ENCODE results near the gene ARFGAP2.

The ARFGAP2 gene

DNA sequence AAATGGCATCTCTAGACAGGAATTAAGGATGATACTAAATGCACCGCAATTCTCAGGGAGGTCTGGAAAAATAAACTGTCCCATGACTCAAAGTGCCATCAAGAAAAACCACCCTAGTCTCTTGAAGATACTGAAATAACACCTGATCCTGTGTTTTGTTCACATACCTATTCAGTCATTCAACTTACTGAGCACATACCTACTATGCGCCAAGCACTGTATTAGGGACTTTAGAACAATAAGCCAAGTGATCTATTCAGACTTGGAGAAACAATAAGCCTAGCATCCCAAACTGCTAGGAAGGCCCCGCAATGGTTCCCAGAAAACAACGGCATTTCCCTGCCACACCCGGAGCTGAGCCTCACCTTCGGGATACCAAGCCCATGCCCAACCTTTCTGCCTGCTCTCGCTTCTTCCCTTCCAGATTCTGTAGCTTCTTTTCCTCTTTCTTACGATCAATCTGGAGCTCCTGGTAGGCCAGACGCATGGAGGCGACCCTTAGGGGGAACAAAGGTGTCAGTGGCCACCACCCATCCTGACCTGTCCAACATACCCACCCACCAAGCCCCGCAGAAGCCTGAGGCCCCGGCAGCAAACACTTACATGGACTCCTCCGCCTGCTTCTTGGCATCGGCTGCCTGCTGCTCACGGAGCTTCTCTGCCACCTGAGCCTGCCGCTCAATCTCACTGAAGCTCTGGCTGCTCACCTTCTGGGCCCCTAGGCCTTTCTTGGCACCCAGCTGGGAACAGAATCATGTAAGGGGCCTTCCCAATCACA is 5.4 kb downstream of the ARFGAP2 start:
- DNase-seq: no peak

GRCh38 chr11:47166368-47166767 is 10.3 kb downstream of the ARFGAP2 start:
- DNase-seq: no peak

DNA sequence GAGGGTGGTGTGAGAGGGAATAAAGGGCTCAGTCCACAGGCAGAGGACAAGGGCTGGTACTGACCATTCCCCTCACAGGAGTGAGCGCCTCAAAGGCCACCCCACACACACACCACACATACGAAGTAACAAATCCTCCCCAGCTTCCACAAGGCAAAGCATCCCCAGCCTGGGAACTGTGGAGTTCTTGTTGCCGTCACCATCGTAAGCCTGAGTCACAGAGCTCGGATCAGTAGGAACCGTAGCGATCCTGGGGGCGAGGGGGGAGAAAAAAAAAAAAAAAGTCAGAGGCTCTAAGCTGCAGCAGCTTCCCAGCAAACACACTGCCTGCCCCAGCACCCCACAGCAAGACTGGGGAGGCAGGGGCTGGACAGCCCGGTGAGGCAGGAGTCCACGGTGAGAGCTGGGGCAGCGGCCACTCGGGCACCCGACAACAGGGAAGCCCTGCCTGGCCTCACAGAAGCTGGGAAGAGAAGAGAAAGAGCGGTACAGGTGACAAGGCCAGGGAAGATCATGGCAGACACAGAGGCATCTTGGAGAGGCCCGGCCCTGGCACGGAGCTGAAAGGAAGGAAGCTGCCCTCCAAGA is 11.3 kb downstream of the ARFGAP2 start:
- no peak for DNase-seq

DNA sequence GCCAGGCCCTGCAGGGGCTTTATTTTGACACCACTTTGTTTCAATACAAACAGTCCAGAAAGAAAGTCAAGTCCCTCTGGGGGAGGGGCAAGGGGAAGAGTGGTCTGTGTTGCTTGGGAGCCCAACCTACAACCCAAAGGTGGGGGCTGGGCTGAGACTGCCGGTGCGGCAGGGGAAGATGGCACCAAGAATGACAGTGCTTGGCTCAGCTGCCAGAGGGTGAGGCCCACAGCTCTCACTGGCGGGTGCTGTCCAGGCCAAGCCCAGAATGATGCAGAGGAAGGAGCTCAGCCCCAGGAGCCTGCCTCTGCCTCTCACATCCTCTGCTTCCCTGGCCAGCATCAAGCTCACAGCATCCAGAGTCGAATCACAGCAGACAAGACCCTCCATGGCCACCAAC is 12.4 kb downstream of the ARFGAP2 start:
- no peak for DNase-seq

DNA sequence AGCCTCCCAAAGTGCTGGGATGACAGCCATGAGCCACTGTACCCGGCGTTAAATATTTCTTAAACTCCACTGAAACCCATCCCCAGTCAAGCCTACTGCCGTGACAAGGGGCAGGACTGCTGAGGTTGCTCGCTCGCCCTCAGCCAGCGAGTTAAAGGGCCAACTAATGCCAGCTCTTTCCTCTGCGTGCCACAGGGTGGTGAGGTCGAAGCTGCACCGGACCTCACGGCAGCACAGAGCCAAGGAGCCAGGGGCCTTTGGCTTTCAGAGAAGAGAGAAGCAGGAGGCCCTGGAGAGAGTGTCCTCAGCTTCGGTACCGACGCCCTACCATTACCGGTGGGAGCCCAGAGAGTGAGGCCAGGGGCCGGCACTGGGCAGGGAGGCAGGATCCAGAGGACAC is 12.8 kb downstream of the ARFGAP2 start:
- DNase-seq: no peak

DNA sequence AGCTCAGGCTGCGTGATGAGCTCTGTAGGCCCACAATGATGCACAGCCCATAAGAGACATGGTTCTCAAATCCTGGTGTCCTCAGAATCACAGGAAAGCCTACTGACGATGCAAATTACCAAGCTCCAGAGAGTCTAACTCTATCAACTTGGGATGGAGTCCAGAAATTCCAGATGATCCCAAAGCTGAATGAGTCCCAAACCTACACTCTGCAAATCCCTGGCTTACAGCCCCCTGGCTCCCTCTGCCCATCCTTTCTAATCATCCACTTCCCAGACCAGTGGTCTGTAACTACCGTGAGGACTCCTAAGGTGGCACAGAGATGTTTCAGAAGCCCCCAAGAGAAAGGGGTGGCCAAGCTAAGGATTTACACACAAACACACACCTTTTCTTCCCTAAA is 13.5 kb downstream of the ARFGAP2 start:
- no peak for DNase-seq

DNA sequence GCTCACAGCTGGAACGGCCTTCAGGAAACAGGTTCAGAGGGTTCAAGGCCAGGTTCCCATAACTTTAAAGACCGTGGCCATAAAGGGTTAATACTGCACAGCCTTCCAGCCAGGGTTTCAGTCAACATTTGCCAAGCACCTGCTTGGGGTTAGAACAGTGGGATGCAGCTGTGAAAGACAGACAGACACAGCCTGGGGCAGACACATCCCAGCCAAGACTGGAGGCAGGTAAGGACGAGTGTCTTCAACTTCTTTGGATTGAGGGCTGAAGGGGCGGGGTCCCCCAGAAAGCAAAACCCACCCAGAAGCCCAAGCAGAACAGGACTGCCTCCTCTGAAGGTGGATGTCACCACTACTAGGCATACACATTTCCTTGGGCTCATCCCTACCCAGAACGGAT is 14.3 kb downstream of the ARFGAP2 start:
- DNase-seq: no peak

GRCh38 chr11:47161890-47162289 is 14.8 kb downstream of the ARFGAP2 start:
- no peak for DNase-seq

DNA sequence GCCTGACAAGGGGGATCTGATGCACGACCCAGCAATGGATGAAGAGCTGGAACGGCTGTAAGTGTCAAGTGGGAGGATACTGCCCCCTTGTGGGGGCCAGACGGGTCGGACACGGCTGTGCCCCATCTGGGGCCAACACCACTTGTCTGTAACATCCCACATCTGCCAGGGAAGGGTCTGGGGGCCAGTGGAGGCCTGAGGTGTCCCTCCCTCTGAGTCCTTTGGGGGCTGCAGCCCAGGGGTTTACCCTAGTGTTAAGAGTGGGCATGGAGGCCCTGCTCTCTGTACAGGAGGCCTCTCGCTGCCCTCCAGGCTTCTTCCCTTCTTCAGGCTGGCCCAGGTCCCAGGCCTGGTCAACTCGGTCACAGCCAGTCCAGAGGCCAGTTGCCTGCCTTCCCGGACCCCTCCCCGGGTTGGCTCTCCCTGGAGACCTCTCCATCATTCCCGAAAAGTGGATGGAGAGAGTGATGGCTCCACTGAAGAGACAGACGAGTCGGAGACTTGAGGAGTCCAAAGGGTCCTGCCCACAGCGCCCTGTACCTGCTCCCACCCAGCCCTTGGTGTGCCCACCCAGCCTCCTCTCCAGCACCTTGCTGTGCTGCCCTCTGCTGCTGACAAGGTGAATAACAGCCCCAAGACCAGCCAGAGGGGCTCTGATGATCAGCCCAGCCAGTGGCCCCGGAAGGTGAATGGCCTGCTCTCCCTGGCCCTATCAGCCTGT is 15.4 kb downstream of the ARFGAP2 start:
- DNase-seq: peak in 10 of 14 donors; percentile 16 to 68 (median 32)

DNA sequence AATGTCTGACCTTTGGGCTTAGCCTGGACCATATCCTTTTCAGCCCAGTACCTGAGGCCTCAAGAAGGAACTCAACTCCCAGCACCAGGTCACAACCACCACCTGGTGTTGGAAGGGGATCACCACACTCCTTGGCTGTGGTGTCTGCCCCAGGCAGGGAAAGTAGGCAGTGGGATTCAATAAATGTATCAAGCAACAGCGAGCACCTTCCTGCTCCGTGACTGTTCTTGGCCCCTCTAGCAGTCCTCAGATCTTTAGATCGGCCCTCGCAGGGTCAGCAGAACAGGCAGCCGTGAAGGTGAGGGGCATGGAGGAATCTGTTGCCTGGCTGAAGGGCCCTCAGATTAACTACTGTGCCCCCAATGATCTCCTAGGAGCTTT is 15.9 kb downstream of the ARFGAP2 start:
- peak in 1 of 14 donors; percentile 23 for DNase-seq

DNA sequence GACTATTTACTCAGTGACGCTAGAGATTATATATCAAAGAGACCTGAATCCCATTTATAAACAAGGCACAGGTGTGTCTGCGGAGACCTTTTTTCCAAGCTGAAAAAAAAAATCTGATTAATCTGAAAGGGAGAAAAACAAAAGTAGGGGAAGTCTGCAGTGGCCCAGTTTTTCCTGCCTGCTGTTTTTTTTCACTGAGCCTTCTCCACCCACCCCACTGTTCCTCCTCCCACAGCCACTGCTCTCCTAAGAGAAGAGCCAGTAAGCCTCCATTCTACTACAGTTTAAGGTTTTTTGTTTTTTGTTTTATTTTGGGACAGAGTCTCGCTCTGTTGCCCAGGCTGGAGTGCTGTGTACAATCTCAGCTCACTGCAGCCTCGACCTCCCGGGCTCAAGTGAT is 18.4 kb downstream of the ARFGAP2 start:
- DNase-seq: no peak

- DNase-seq: no peak
Observed at GRCh38 chr11:47157805-47158204, 18.9 kb downstream of the ARFGAP2 start.

DNA sequence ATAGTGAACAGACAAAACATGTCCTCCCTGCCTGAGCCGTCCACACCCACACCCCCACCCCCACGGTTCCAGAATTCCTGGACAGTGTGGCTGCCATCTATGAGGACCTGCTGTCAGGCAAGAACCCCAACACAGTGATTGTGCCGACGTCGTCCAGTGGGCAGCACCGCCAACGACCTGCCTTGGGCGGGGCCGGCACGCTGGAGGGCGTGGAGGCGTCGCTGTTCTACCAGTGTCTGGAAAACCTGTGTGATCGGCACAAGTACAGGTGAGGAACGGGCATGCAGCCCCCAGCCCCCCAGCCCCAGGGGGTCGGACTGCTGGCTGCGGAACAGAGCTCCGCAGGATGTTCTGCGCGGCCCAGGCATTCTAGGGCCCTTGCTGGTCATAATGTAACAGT is 19.7 kb downstream of the ARFGAP2 start:
- DNase-seq: no peak

GRCh38 chr11:47156333-47156732 is 20.3 kb downstream of the ARFGAP2 start:
- peak in 1 of 14 donors; percentile 76 for DNase-seq

DNA sequence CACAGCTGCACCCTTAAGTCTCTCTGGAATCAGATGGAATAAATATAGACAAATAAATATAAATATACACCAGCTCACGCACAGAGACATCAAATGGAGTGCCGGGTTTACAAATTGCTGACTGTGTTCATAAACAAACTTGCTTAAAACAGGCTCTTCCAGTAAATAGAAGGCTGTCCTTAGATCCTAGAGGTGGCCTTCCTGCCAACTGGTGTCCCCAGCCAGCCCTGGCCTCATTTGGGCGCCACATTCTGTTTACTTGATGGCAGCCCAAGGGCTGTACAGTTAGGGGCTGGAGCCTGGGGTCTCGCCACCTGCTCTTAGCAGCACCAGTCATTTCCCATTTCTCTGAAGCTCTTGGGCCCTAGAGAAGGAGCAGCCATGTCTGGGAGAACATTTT is 20.8 kb downstream of the ARFGAP2 start:
- DNase-seq: peak in 1 of 14 donors; percentile 63

DNA sequence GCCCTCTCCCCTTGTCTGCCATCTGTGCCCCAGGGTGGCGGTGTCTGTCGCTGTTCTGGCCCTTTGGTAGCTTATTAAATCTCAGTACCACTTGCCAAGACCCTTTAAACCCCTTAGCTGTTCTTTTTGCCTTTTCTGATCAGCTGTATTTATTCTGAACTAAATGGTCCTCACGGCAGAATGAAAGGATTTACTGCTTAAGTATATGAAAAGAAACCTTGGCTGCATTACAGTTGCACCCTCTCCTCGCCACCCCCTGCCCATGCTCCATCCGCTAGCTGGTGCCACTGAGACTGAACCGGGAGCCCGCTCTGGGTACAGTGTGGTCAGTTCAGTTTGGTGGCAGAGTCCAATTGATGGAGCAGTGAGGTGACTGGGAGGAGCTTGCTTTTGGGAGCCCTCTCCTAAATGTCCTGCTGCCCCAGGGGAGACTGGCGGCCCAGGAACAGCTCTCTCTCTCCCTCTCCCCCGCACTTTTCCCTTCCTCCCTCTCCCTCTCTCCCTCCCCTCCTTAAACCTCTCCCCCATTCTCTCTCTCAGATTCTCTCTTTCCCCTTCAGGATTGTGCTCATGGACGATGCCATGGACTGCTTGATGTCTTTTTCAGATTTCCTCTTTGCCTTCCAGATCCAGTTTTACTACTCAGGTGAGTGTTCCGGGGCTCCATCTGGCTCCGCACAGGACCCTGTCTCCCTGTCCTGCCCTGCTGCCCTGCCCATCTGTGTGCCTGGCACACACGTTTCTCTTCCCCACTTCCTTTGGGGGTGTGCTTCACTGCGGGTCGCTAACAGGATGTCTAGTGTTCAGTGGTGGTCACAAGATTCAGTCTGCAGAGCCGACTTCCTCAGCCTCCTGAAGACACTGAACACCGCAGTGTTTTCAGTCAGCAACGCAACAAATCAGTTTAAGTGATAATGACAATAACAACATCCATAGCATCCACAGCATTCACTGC is 21.8 kb downstream of the ARFGAP2 start:
- peak in 2 of 14 donors; percentile 23 to 89 for DNase-seq

DNA sequence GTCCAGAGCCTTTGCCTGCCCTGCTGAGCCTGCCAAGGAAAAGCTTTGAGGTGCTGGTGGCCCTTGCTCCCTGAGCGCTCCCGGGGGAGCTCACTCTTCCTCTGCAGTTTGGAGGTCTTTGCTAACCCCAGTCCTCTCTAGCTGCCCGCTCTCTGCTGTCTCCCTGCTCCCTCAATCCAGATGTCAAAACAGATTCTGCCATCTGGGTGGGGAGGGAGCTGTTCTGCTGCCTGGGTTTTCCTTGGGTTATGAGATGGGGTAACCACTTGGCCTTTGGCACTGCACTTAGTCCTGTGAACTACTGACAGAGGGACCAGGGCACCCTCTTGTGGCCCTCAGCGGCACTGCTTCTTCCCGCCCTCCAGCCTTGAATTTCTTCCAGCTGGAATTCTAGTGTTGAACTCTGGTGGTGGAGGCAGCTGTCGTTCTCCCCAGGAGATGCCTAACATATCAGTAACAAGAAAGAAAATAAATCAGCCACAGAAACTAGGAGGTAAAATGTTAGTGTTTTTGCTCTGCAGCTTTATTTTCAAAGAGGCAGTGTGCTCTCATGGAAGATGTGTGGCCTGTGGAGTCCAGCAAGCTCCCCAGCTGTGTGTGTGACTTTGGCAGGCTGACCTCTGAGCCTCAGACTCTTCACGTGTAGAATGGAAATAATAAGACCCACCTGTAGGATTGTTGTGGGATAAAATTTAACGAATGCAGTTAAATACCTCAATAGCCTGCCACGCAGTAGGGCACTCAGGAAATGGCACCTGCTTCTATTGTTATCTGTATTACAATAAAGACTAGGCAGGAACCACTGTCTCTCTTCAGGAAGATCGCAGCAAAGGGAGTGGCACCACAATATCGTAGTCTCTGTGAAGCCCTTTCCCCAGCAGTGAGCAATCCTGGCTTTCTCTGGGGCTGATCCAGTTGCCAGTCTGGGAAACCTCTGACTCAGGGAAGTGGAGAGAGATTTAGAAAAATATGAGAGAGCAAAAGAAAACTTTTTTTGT is 23.4 kb downstream of the ARFGAP2 start:
- peak in 13 of 14 donors; percentile 24 to 84 (median 75) for DNase-seq

- no peak for DNase-seq
Observed at GRCh38 chr11:47152126-47152952, 24.3 kb downstream of the ARFGAP2 start.

GRCh38 chr11:47149782-47150181 is 26.9 kb downstream of the ARFGAP2 start:
- DNase-seq: no peak

GRCh38 chr11:47148903-47149531 is 27.7 kb downstream of the ARFGAP2 start:
- DNase-seq: peak in 3 of 14 donors; percentile 19 to 24 (median 19)
